ENCODE measurements around the gene PHAF1. TPM values are rescaled to one million over a fixed set of nuclear protein-coding genes. Genes with fewer than 3 reads are reported as not detected.

Gene PHAF1
- polyA plus RNA-seq, 4 donors = 5.9 to 13.6 (median 8.7) TPM

- 84 to 91% (median 87%) methylated on average over 7 of the region's 7 CpGs for WGBS, 3 donors
- H3K27me3 ChIP-seq (ENCODE audit: control insufficient read depth in 3 of 3, insufficient read depth in 3 of 3, low read length in 3 of 3) = peaks cover 0 to 28% (median 0%) of the 10 kb centered on the region in 3 donors
- FAIRE-seq = no peak
- H3K4me3 ChIP-seq (ENCODE audit: low read depth in 1 of 3, low read length in 3 of 3) = no peak overlapping the region
- no peaks in the 10 kb centered on the region for H3K9me3 ChIP-seq (ENCODE audit: control insufficient read depth in 2 of 2, insufficient read depth in 1 of 2, low read depth in 1 of 2, low read length in 1 of 2)
- peaks cover 7 to 75% (median 14%) of the 10 kb centered on the region in 3 donors for H3K36me3 ChIP-seq (ENCODE audit: control insufficient read depth in 3 of 3, insufficient read depth in 2 of 3, low read depth in 1 of 3, low read length in 3 of 3)
- no peak overlapping the region for H3K27ac ChIP-seq (ENCODE audit: low read depth in 1 of 3, low read length in 2 of 3)
- peak in 1 of 2 donors; percentile 20 for DNase-seq
- peaks cover 0 to 15% (median 0%) of the 10 kb centered on the region in 3 donors for H3K4me1 ChIP-seq (ENCODE audit: control insufficient read depth in 3 of 3, insufficient read depth in 2 of 3, low read depth in 1 of 3, low read length in 2 of 3)
These were observed 37.0 kb downstream of the PHAF1 start for GRCh38 chr16:67146523-67147357.

- no peak for DNase-seq
- no peak for FAIRE-seq
- H3K4me3 ChIP-seq (ENCODE audit: low read depth in 1 of 3, low read length in 3 of 3) = no peak overlapping the region
- no peaks in the 10 kb centered on the region for H3K9me3 ChIP-seq (ENCODE audit: control insufficient read depth in 2 of 2, insufficient read depth in 1 of 2, low read depth in 1 of 2, low read length in 1 of 2)
- H3K4me1 ChIP-seq (ENCODE audit: control insufficient read depth in 3 of 3, insufficient read depth in 2 of 3, low read depth in 1 of 3, low read length in 2 of 3) = peaks cover 0 to 16% (median 0%) of the 10 kb centered on the region in 3 donors
- peaks cover 0 to 32% (median 0%) of the 10 kb centered on the region in 3 donors for H3K27me3 ChIP-seq (ENCODE audit: control insufficient read depth in 3 of 3, insufficient read depth in 3 of 3, low read length in 3 of 3)
- H3K27ac ChIP-seq (ENCODE audit: low read depth in 1 of 3, low read length in 2 of 3) = no peak overlapping the region
- peaks cover 4 to 67% (median 10%) of the 10 kb centered on the region in 3 donors for H3K36me3 ChIP-seq (ENCODE audit: control insufficient read depth in 3 of 3, insufficient read depth in 2 of 3, low read depth in 1 of 3, low read length in 3 of 3)
- 96 to 98% (median 97%) methylated on average over 4 of the region's 4 CpGs for WGBS, 3 donors
These were observed 37.8 kb downstream of the PHAF1 start for GRCh38 chr16:67147437-67148140.

GRCh38 chr16:67148221-67148620 lies 38.5 kb downstream of the PHAF1 start:
- no peak for FAIRE-seq
- Histone ChIP-seq H3K36me3 (ENCODE audit: control insufficient read depth in 3 of 3, insufficient read depth in 2 of 3, low read depth in 1 of 3, low read length in 3 of 3) (peaks cover 4 to 60% (median 10%) of the 10 kb centered on the region in 3 donors), H3K4me3 (ENCODE audit: low read depth in 1 of 3, low read length in 3 of 3) (no peak overlapping the region), H3K27ac (ENCODE audit: low read depth in 1 of 3, low read length in 2 of 3) (no peak overlapping the region), H3K4me1 (ENCODE audit: control insufficient read depth in 3 of 3, insufficient read depth in 2 of 3, low read depth in 1 of 3, low read length in 2 of 3) (peaks cover 0 to 16% (median 0%) of the 10 kb centered on the region in 3 donors), H3K9me3 (ENCODE audit: control insufficient read depth in 2 of 2, insufficient read depth in 1 of 2, low read depth in 1 of 2, low read length in 1 of 2) (no peaks in the 10 kb centered on the region), H3K27me3 (ENCODE audit: control insufficient read depth in 3 of 3, insufficient read depth in 3 of 3, low read length in 3 of 3) (peaks cover 0 to 38% (median 0%) of the 10 kb centered on the region in 3 donors)
- WGBS, 3 donors = 91 to 93% (median 92%) methylated on average over 2 of the region's 2 CpGs
- DNase-seq = no peak

- no peaks in the 10 kb centered on the region for H3K9me3 ChIP-seq (ENCODE audit: control insufficient read depth in 2 of 2, insufficient read depth in 1 of 2, low read depth in 1 of 2, low read length in 1 of 2)
- H3K27ac ChIP-seq (ENCODE audit: low read depth in 1 of 3, low read length in 2 of 3) = no peak overlapping the region
- peaks cover 0 to 16% (median 0%) of the 10 kb centered on the region in 3 donors for H3K4me1 ChIP-seq (ENCODE audit: control insufficient read depth in 3 of 3, insufficient read depth in 2 of 3, low read depth in 1 of 3, low read length in 2 of 3)
- no peak overlapping the region for H3K4me3 ChIP-seq (ENCODE audit: low read depth in 1 of 3, low read length in 3 of 3)
- FAIRE-seq (no peak), DNase-seq (no peak)
- H3K27me3 ChIP-seq (ENCODE audit: control insufficient read depth in 3 of 3, insufficient read depth in 3 of 3, low read length in 3 of 3) = peaks cover 0 to 43% (median 0%) of the 10 kb centered on the region in 3 donors
- peaks cover 4 to 55% (median 10%) of the 10 kb centered on the region in 3 donors for H3K36me3 ChIP-seq (ENCODE audit: control insufficient read depth in 3 of 3, insufficient read depth in 2 of 3, low read depth in 1 of 3, low read length in 3 of 3)
- WGBS, 3 donors = 89 to 93% (median 91%) methylated on average over 11 of the region's 11 CpGs
These were observed 39.0 kb downstream of the PHAF1 start for GRCh38 chr16:67148656-67149275.

- Histone ChIP-seq H3K9me3 (ENCODE audit: control insufficient read depth in 2 of 2, insufficient read depth in 1 of 2, low read depth in 1 of 2, low read length in 1 of 2) (no peaks in the 10 kb centered on the region), H3K36me3 (ENCODE audit: control insufficient read depth in 3 of 3, insufficient read depth in 2 of 3, low read depth in 1 of 3, low read length in 3 of 3) (peaks cover 4 to 52% (median 10%) of the 10 kb centered on the region in 3 donors), H3K4me3 (ENCODE audit: low read depth in 1 of 3, low read length in 3 of 3) (no peak overlapping the region), H3K27ac (ENCODE audit: low read depth in 1 of 3, low read length in 2 of 3) (no peak overlapping the region), H3K4me1 (ENCODE audit: control insufficient read depth in 3 of 3, insufficient read depth in 2 of 3, low read depth in 1 of 3, low read length in 2 of 3) (peaks cover 0 to 16% (median 0%) of the 10 kb centered on the region in 3 donors), H3K27me3 (ENCODE audit: control insufficient read depth in 3 of 3, insufficient read depth in 3 of 3, low read length in 3 of 3) (peaks cover 0 to 50% (median 0%) of the 10 kb centered on the region in 3 donors)
- FAIRE-seq (no peak), DNase-seq (no peak)
- 64 to 77% (median 76%) methylated on average over 60 to 77 of the region's 77 CpGs for WGBS, 3 donors
These were observed 39.7 kb downstream of the PHAF1 start for GRCh38 chr16:67149276-67150046.

- whole genome bisulfite sequencing, 3 donors = 5 to 8% (median 7%) methylated on average over 68 to 94 of the region's 94 CpGs
- Histone ChIP-seq H3K4me1 (ENCODE audit: control insufficient read depth in 3 of 3, insufficient read depth in 2 of 3, low read depth in 1 of 3, low read length in 2 of 3) (peaks cover 0 to 19% (median 0%) of the 10 kb centered on the region in 3 donors), H3K9me3 (ENCODE audit: control insufficient read depth in 2 of 2, insufficient read depth in 1 of 2, low read depth in 1 of 2, low read length in 1 of 2) (no peaks in the 10 kb centered on the region), H3K27me3 (ENCODE audit: control insufficient read depth in 3 of 3, insufficient read depth in 3 of 3, low read length in 3 of 3) (peaks cover 0 to 57% (median 0%) of the 10 kb centered on the region in 3 donors), H3K4me3 (ENCODE audit: low read depth in 1 of 3, low read length in 3 of 3) (peak overlapping the region; percentile 43 to 50 (median 49)), H3K27ac (ENCODE audit: low read depth in 1 of 3, low read length in 2 of 3) (peak overlapping the region; percentile 34 to 77 (median 73)), H3K36me3 (ENCODE audit: control insufficient read depth in 3 of 3, insufficient read depth in 2 of 3, low read depth in 1 of 3, low read length in 3 of 3) (peaks cover 4 to 44% (median 10%) of the 10 kb centered on the region in 3 donors)
- FAIRE-seq (no peak), DNase-seq (peak in 1 of 2 donors; percentile 70)
These were observed 40.5 kb downstream of the PHAF1 start for GRCh38 chr16:67150047-67150832.

- H3K4me3 ChIP-seq (ENCODE audit: low read depth in 1 of 3, low read length in 3 of 3) = peak within 1 kb of the TSS; percentile 43 to 50 (median 49)
- peaks cover 0 to 63% (median 0%) of the 10 kb centered on the region in 3 donors for H3K27me3 ChIP-seq (ENCODE audit: control insufficient read depth in 3 of 3, insufficient read depth in 3 of 3, low read length in 3 of 3)
- 1 to 5% (median 3%) methylated on average over 30 to 34 of the region's 34 CpGs for WGBS, 3 donors
- peaks cover 0 to 25% (median 0%) of the 10 kb centered on the region in 3 donors for H3K4me1 ChIP-seq (ENCODE audit: control insufficient read depth in 3 of 3, insufficient read depth in 2 of 3, low read depth in 1 of 3, low read length in 2 of 3)
- H3K27ac ChIP-seq (ENCODE audit: low read depth in 1 of 3, low read length in 2 of 3) = peak within 1 kb of the TSS; percentile 34 to 77 (median 73)
- peak; percentile 48 to 75 for DNase-seq
- FAIRE-seq = no peak
- no peaks in the 10 kb centered on the region for H3K9me3 ChIP-seq (ENCODE audit: control insufficient read depth in 2 of 2, insufficient read depth in 1 of 2, low read depth in 1 of 2, low read length in 1 of 2)
- peaks cover 0 to 38% (median 6%) of the 10 kb centered on the region in 3 donors for H3K36me3 ChIP-seq (ENCODE audit: control insufficient read depth in 3 of 3, insufficient read depth in 2 of 3, low read depth in 1 of 3, low read length in 3 of 3)
These were observed 41.2 kb downstream of the PHAF1 start, which contains the start of gene B3GNT9 for GRCh38 chr16:67150833-67151396. TSS of gene B3GNT9 (minus strand) at chr16:67150998. CDS start at chr16:67150485, 513 bp downstream.

All from small intestine (tissue), 7 donors.